Neural cell (in vitro differentiated cells): ENCODE results near the gene GRAMD2A. TPM values are rescaled to one million over a fixed set of nuclear protein-coding genes. Genes with fewer than 3 reads are reported as not detected.

Source experiments
- H2AFZ ChIP-seq: fragments of 200-600, 300-800 bp; sonication (generic), shearing (Covaris generic); 2 replicates; pipeline ENCODE4 v1.6.0; 2014; ENCODE audit warnings: low read depth, mild to moderate bottlenecking, antibody characterized with exemption, low read length, moderate library complexity
- H3F3A ChIP-seq: fragments of 200-600 bp; shearing (Covaris generic); 2 replicates; pipeline ENCODE4 v1.6.1; 2016; ENCODE audit warnings: mild to moderate bottlenecking, moderate library complexity, mixed read lengths, antibody characterized with exemption, low read length; ENCODE audit not compliant: insufficient read depth, poor library complexity, severe bottlenecking
- H3K27ac ChIP-seq: fragments of 200-600, 300-800 bp; sonication (generic), shearing (Covaris generic); 2 replicates; pipeline ENCODE4 v1.5.1; 2014; ENCODE audit warnings: mild to moderate bottlenecking, low read length, moderate library complexity
- H3K27me3 ChIP-seq: fragments of 300-800, 200-600 bp; sonication (generic), shearing (Covaris generic); 2 replicates; pipeline ENCODE4 v1.6.0; 2014; ENCODE audit warnings: mild to moderate bottlenecking, low read depth, low read length, moderate library complexity; ENCODE audit not compliant: insufficient read depth
- H3K36me3 ChIP-seq: fragments of 300-800, 200-600 bp; sonication (generic), shearing (Covaris generic); 2 replicates; pipeline ENCODE4 v1.5.1; 2014; ENCODE audit warnings: mild to moderate bottlenecking, antibody characterized with exemption, low read length, moderate library complexity; ENCODE audit not compliant: insufficient read depth
- H3K4me2 ChIP-seq: fragments of 300-800, 200-600 bp; sonication (generic), shearing (Covaris generic); 2 replicates; pipeline ENCODE4 v1.6.0; 2014; ENCODE audit warnings: mild to moderate bottlenecking, low read length
- H3K4me3 ChIP-seq: fragments of 300-800, 200-600 bp; sonication (generic), shearing (Covaris generic); 2 replicates; pipeline ENCODE4 v1.5.1; 2014; ENCODE audit warnings: mild to moderate bottlenecking, low read length, moderate library complexity
- H3K79me2 ChIP-seq: fragments of 200-600 bp; shearing (Covaris generic); replicated peaks from 2 replicates; pipeline ENCODE4 v1.6.0; 2014; ENCODE audit warnings: mild to moderate bottlenecking, low read length, moderate library complexity; ENCODE audit not compliant: insufficient read depth
- H3K9ac ChIP-seq: fragments of 300-800, 200-600 bp; sonication (generic), shearing (Covaris generic); 2 replicates; pipeline ENCODE4 v1.6.1; 2016; ENCODE audit warnings: mild to moderate bottlenecking, low read length, mixed read lengths
- H3K9me2 ChIP-seq: fragments of 200-600 bp; shearing (Covaris generic); 2 replicates; pipeline ENCODE4 v1.6.1; 2016; ENCODE audit warnings: mild to moderate bottlenecking, low read length, mixed read lengths; ENCODE audit not compliant: insufficient read depth
- H3K9me3 ChIP-seq: fragments of 200-600, 300-800 bp; sonication (generic), shearing (Covaris generic); 2 replicates; pipeline ENCODE4 v1.6.1; 2016; ENCODE audit warnings: mild to moderate bottlenecking, mixed run types, low read length, moderate library complexity, mixed read lengths
- H4K20me1 ChIP-seq: fragments of 200-600 bp; shearing (Covaris generic); 2 replicates; pipeline ENCODE4 v1.6.1; 2016; ENCODE audit warnings: mild to moderate bottlenecking, mixed run types; ENCODE audit not compliant: insufficient read depth
- EP300 ChIP-seq: fragments of 450-650 bp; conservative IDR thresholded peaks from 2 replicates; pipeline ENCODE4 v1.6.1; 2014; ENCODE audit warnings: antibody characterized with exemption, mild to moderate bottlenecking, moderate library complexity; ENCODE audit not compliant: poor library complexity, severe bottlenecking
- EZH2 ChIP-seq: fragments of 200-600, 300-800 bp; shearing (Covaris generic), sonication (generic); IDR thresholded peaks from 2 replicates; pipeline ENCODE4 v1.6.1; 2014; ENCODE audit warnings: antibody characterized with exemption, low read length, borderline replicate concordance, mild to moderate bottlenecking; ENCODE audit not compliant: insufficient read depth, poor library complexity, severe bottlenecking
- MXI1 ChIP-seq: fragments of 450-650 bp; conservative IDR thresholded peaks from 2 replicates; pipeline ENCODE4 v1.6.1; 2014; ENCODE audit warnings: antibody characterized with exemption, mild to moderate bottlenecking; ENCODE audit not compliant: poor library complexity, severe bottlenecking
- POLR2AphosphoS5 ChIP-seq: IDR thresholded peaks from 2 replicates; pipeline ENCODE4 v1.6.1; 2012
- RAD21 ChIP-seq: fragments of 450-650 bp; conservative IDR thresholded peaks from 2 replicates; pipeline ENCODE4 v1.6.1; 2014; ENCODE audit warnings: antibody characterized with exemption, mild to moderate bottlenecking, moderate library complexity
- SMC3 ChIP-seq: fragments of 450-650 bp; conservative IDR thresholded peaks from 2 replicates; pipeline ENCODE4 v1.6.1; 2014; ENCODE audit warnings: antibody characterized with exemption, mild to moderate bottlenecking, moderate library complexity; ENCODE audit not compliant: poor library complexity
- TAF1 ChIP-seq: IDR thresholded peaks from 2 replicates; pipeline ENCODE4 v1.6.1; 2012; ENCODE audit warnings: low read depth
- polyA plus RNA-seq: library from polyadenylated mRNA; depleted of rRNA; stranded (reverse); fragments of >200 nt; gene quantifications from 2 replicates; pipeline ENCODE4 v1.2.3, GENCODE V29; 2014
- TF ChIP-seq, protein P1 (sequence below): fragments of 450-650 bp; IDR thresholded peaks from 2 replicates; pipeline ENCODE4 v1.5.1; 2014; ENCODE audit warnings: antibody characterized with exemption, mild to moderate bottlenecking, moderate library complexity; ENCODE audit not compliant: poor library complexity, severe bottlenecking
- TF ChIP-seq, protein P2 (sequence below): IDR thresholded peaks from 2 replicates; pipeline ENCODE4 v1.6.1; 2012; ENCODE audit warnings: borderline replicate concordance

GRAMD2A gene
- polyA plus RNA-seq, 1 donor from 2014 or later: 1.9 TPM

DNA sequence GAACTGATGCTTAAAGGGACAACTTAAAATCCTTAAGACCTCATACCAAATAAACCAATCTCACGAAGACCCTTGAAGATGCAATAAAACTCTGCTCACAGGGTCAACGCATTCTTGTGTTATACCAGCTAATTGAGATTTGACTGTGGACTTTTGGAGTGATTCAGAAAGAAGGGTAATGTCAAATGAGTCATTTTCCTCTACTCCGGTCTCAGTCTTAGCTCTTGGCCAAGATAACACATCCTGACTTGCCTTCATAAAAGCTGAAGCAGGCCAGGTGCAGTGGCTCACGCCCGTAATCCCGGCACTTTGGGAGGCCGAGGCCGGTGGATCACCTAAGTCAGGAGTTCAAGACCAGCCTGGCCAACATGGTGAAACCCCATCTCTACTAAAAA lies 29.6 kb upstream of the GRAMD2A start:
- Histone ChIP-seq H3K79me2 (peaks cover 68% of the 10 kb centered on the region), H3K4me2 (peak overlapping the region; percentile 23), H3K36me3 (no peaks in the 10 kb centered on the region), H4K20me1 (no peaks in the 10 kb centered on the region), H3K27me3 (no peaks in the 10 kb centered on the region), H3K4me3 (peak overlapping the region; percentile 38), H2AFZ (no peak overlapping the region), H3K9me2 (no peaks in the 10 kb centered on the region), H3K9ac (no peak overlapping the region), H3K9me3 (no peaks in the 10 kb centered on the region), H3F3A (no peaks in the 10 kb centered on the region), H3K27ac (no peak overlapping the region)
- no peak for TF ChIP-seq RAD21
- TF ChIP-seq EZH2: no peak

DNA sequence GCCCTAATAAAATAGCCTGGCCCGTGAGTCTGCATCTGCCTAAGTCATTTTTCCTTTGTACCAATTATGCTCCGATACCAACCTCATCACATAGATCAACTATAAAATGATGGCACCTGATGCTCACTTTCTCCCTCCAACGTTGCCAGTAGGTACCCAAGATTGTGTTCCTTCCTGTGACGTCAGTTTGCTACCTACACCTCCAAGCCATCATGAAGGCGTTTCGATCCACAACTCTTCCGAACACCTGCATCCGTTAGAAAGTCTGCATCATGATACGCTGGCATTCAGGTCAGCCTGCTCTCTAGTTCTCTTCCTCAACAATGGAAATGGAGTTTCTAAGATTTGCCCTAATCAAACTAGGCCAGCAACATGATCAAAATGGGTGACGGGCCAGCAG lies 25.7 kb upstream of the GRAMD2A start:
- Histone ChIP-seq H3K36me3 (no peaks in the 10 kb centered on the region), H3K4me3 (no peak overlapping the region), H3K9me3 (no peaks in the 10 kb centered on the region), H3K27me3 (no peaks in the 10 kb centered on the region), H3K9me2 (no peaks in the 10 kb centered on the region), H3K27ac (no peak overlapping the region), H2AFZ (no peak overlapping the region), H3K4me2 (no peak overlapping the region), H3F3A (no peaks in the 10 kb centered on the region), H3K79me2 (peaks cover 81% of the 10 kb centered on the region), H3K9ac (no peak overlapping the region), H4K20me1 (no peaks in the 10 kb centered on the region)
- no peak for TF ChIP-seq SMC3
- TF ChIP-seq MXI1: no peak

DNA sequence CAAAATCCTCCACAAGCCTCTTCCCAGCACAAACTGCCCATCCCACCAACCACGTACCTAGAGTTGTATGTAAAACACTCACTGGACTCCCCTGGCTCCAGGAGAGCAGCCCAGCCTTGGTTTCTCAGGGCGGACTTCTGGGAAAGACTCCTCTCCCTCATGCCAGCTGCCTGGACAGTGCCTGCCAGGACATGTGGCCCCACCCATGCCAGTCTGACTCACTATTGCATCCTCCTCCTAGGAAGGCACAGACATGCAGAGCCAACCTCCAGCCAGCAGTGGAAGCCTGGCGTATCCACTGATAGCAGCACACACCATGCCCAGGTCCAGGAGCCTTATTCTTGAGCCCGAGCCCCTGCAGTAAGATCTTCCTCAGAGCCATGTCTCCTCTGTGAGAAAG lies 24.8 kb upstream of the GRAMD2A start:
- Histone ChIP-seq H3K4me2 (no peak overlapping the region), H3F3A (no peaks in the 10 kb centered on the region), H3K4me3 (no peak overlapping the region), H3K9me3 (no peaks in the 10 kb centered on the region), H3K79me2 (peaks cover 73% of the 10 kb centered on the region), H2AFZ (no peak overlapping the region), H3K9me2 (no peaks in the 10 kb centered on the region), H4K20me1 (no peaks in the 10 kb centered on the region), H3K27ac (no peak overlapping the region), H3K36me3 (no peaks in the 10 kb centered on the region), H3K9ac (no peak overlapping the region), H3K27me3 (no peaks in the 10 kb centered on the region)
- TF ChIP-seq, protein P1, sequence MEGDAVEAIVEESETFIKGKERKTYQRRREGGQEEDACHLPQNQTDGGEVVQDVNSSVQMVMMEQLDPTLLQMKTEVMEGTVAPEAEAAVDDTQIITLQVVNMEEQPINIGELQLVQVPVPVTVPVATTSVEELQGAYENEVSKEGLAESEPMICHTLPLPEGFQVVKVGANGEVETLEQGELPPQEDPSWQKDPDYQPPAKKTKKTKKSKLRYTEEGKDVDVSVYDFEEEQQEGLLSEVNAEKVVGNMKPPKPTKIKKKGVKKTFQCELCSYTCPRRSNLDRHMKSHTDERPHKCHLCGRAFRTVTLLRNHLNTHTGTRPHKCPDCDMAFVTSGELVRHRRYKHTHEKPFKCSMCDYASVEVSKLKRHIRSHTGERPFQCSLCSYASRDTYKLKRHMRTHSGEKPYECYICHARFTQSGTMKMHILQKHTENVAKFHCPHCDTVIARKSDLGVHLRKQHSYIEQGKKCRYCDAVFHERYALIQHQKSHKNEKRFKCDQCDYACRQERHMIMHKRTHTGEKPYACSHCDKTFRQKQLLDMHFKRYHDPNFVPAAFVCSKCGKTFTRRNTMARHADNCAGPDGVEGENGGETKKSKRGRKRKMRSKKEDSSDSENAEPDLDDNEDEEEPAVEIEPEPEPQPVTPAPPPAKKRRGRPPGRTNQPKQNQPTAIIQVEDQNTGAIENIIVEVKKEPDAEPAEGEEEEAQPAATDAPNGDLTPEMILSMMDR: no peak
- TF ChIP-seq, protein P2, sequence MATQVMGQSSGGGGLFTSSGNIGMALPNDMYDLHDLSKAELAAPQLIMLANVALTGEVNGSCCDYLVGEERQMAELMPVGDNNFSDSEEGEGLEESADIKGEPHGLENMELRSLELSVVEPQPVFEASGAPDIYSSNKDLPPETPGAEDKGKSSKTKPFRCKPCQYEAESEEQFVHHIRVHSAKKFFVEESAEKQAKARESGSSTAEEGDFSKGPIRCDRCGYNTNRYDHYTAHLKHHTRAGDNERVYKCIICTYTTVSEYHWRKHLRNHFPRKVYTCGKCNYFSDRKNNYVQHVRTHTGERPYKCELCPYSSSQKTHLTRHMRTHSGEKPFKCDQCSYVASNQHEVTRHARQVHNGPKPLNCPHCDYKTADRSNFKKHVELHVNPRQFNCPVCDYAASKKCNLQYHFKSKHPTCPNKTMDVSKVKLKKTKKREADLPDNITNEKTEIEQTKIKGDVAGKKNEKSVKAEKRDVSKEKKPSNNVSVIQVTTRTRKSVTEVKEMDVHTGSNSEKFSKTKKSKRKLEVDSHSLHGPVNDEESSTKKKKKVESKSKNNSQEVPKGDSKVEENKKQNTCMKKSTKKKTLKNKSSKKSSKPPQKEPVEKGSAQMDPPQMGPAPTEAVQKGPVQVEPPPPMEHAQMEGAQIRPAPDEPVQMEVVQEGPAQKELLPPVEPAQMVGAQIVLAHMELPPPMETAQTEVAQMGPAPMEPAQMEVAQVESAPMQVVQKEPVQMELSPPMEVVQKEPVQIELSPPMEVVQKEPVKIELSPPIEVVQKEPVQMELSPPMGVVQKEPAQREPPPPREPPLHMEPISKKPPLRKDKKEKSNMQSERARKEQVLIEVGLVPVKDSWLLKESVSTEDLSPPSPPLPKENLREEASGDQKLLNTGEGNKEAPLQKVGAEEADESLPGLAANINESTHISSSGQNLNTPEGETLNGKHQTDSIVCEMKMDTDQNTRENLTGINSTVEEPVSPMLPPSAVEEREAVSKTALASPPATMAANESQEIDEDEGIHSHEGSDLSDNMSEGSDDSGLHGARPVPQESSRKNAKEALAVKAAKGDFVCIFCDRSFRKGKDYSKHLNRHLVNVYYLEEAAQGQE: no peak
- no peak for TF ChIP-seq MXI1
- TF ChIP-seq POLR2AphosphoS5: no peak
- no peak for TF ChIP-seq EZH2
- TF ChIP-seq RAD21: no peak
- no peak for TF ChIP-seq EP300
- TF ChIP-seq SMC3: no peak
- TF ChIP-seq TAF1: no peak
